ENCODE results near the gene OR5K1.

DNA sequence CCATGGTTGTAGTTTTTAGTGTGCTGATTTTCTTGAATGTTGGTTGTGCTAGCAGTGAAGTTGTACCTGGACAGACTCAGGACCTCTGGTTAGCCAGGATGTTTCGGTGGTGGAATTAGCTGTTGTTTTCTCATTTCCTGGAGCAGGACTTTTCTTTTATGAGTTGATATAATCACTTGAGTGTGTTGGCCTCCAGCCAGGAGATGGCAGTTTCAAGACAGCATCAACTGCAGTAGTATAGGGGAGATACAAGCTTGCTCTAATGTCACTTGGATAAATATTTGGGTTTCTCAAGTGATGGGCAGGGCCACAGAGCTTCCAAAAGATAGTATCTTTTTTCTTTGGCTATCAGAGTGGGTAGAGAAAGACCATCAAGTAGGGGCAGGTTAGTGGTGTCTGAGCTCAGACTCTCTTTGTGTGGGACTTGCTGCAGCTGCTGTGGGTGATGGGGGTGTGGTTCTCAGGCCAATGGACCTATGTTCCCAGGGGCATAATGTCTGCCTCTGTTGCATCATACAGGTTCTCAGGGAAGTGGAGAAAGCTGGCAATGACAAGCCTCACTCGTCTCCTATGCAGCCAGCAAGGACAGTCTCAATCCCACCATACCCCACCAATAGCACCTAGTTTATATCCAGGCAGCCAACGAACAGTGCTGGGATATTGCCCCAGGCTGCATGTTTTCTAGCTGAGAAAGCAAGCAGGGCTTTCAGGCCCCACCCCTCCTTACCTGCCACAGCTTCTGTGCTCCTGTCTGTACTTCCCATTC, 19.9 kb downstream of the OR5K1 start:
- TF ChIP-seq, protein P1, sequence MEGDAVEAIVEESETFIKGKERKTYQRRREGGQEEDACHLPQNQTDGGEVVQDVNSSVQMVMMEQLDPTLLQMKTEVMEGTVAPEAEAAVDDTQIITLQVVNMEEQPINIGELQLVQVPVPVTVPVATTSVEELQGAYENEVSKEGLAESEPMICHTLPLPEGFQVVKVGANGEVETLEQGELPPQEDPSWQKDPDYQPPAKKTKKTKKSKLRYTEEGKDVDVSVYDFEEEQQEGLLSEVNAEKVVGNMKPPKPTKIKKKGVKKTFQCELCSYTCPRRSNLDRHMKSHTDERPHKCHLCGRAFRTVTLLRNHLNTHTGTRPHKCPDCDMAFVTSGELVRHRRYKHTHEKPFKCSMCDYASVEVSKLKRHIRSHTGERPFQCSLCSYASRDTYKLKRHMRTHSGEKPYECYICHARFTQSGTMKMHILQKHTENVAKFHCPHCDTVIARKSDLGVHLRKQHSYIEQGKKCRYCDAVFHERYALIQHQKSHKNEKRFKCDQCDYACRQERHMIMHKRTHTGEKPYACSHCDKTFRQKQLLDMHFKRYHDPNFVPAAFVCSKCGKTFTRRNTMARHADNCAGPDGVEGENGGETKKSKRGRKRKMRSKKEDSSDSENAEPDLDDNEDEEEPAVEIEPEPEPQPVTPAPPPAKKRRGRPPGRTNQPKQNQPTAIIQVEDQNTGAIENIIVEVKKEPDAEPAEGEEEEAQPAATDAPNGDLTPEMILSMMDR (IDR thresholded peaks at IDR 0.05) = no peak
- TF ChIP-seq EZH2 (IDR thresholded peaks at IDR 0.05; ENCODE audit: borderline replicate concordance, insufficient read depth, low read depth, low read length, poor library complexity, severe bottlenecking) = no peak

Measured in B cell (primary cell).